ENCODE results near the gene SMURF2. TPM values are rescaled to one million over a fixed set of nuclear protein-coding genes. Genes with fewer than 3 reads are reported as not detected.
A peak's percentile ranks its signal among the peaks of the same experiment; 100 is the strongest.
"Not testable (repeated sequence)": the region's sequence is repeated elsewhere in the genome, so short reads cannot be mapped to it uniquely, and the experiment has no call there.

Gene SMURF2
- total RNA-seq, 2 donors from 2014 or later = 14.1 to 20.0 TPM

DNA sequence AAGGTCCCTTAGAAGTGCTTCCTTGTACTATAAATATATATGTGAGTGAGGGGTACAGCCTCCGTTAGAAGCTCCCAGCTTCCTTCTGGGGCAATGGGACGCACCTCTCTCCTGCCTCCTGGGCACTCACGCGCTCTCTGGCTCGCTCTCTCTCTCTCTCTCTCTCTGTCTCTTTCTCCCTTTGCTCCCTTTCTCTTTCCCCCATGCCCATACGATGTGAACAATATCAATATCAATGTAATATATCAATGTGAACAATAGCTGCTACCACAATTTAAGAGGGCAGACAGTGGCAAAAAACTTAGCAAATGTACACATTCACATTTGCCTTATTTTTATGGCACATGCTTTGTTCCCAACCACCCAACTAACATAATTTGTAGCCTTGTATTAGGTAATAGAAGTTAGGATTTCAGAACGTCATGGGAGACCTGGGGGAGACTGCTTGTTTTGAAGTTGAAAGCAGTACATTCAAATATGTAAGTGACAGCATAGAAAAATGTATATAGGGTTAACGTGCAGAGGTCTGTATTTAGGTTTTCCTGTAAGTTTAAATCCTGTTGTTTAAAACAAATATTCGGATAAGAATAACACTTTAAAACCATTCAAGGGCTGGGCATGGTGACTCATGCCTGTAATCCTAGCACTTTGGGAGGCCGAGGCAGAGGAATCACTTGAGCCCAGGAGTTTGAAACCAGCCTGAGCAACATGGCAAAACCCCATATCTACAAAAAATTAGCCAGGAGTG is 8.9 kb upstream of the SMURF2 start:
- intact Hi-C loops (cut with DNase I, micrococcal nuclease) = not testable (repeated sequence)

DNA sequence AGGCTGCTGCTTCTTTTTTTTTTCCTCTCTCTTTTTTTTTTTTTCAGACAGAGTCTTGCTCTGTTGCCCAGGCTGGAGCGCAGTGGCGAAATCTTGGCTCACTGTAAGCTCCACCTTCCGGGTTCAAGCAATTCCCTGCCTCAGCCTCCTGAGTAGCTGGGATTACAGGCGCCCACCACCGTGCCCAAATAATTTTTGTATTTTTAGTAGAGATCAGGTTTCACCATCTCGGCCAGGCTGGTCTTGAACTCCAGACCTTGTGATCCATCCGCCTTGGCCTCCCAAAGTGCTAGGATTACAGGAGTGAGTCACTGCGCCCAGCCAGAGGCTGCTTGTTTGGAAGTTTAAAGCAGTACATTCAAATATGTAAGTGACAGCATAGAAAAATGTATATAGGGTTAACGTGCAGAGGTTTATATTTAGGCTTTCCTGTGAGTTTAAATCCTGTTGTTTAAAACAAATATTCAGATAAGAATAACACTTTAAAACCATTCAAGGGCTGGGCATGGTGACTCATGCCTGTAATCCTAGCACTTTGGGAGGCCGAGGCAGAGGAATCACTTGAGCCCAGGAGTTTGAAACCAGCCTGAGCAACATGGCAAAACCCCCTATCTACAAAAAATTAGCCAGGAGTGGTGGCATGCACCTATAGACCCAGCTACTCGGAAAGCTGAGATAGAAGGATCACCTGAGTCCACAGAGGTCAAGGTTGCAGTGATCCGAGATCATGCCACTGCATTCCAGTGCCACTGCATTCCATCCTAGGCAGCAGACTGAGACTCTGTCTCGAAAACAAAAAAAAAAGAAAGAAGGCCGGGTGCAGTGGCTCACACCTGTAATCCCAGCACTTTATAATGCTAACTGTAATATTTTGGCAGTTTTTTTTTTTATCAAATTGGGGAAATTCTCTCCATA is 6.0 kb upstream of the SMURF2 start:
- intact Hi-C loops (cut with DNase I, micrococcal nuclease); ATAC-seq; DNase-seq: not testable (repeated sequence)

More for the DNA sequence above, 8.9 kb upstream of the SMURF2 start:
- ATAC-seq, DNase-seq: not testable (repeated sequence)

DNA sequence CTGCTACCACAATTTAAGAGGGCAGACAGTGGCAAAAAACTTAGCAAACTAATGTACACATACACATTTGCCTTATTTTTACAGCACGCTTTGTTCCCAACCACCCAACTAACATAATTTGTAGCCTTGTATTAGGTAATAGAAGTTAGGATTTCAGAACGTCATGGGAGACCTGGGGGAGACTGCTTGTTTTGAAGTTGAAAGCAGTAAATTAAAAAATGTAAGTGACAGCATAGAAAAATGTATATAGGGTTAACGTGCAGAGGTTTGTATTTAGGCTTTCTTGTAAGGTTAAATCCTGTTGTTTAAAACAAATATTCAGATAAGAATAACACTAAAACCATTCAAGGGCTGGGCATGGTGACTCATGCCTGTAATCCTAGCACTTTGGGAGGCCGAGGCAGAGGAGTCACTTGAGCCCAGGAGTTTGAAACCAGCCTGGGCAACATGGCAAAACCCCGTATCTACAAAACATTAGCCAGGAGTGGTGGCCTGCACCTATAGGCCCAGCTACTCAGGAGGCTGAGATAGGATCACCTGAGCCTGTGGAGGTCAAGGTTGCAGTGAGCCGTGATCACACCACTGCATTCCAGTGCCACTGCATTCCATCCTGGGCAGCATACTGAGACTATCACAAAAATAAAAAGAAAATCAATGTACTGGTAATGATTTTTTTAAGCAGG is 2.3 kb upstream of the SMURF2 start:
- intact Hi-C loops (cut with DNase I, micrococcal nuclease); ATAC-seq; DNase-seq: not testable (repeated sequence)

DNA sequence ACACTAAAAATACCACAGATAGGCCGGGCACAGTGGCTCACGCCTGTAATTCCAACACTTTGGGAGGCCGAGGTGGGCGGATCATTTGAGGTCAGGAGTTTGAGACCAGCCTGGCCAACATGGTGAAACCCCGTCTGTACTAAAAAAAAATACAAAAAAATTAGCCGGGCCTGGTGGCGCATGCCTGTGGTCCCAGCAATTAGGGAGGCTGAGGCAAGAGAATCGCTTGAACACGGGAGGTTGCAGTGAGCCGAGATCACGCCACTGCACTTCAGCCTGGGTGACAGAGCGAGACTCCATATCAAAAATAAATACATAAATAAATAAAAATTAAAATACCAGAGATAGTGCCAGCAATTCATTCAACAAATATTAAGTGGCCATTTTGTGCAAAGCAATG is 1.7 kb upstream of the SMURF2 start:
- ATAC-seq; DNase-seq; intact Hi-C loops (cut with DNase I, micrococcal nuclease): not testable (repeated sequence)

DNA sequence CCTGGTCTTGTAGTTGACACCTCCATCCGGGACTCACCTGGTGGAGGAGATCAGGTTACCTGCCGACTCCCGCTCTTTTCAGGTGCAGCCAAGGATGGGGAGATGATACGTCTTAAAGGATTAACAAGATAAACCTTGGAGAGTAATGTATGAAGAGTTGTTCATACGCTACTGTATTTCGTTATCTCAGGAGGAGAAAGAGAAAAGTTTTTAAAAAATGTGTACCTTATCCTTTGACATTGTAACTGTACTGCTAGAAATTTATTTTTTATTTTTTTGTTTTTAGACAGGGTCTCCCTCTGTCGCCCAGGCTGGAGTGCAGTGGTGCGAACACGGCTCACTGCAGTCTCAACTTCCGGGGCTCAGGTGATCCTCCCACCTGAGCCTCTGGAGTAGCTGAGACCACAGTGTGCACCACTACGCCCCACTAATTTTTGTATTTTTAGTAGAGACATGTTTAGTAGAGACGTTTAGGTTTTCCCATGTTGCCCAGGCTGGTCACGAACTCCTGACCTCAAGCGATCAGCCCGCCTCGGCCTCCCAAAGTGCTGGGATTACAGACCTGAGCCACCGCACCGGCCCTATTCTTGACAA is 764 bp upstream of the SMURF2 start:
- DNase-seq = no peak
- peak; percentile 30 for ATAC-seq
- intact Hi-C loops (cut with DNase I, micrococcal nuclease) = no loop called here

DNA sequence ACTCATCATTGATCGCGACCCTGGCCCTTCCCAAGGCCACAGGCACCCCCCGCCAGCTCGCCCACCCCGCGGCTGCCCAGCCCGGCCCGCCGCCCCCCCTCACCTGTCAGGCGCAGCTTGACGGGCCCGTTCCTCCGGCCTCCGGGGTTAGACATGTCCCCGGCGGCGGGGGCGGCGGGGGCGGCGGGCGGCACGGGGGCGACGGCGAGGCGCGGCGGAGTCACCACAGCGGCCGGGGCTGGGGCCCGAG is 456 bp downstream of the SMURF2 start:
- peak; percentile 36 to 60 for DNase-seq
- ATAC-seq = peak; percentile 21
- intact Hi-C loops (cut with DNase I, micrococcal nuclease) = no loop called here

DNA sequence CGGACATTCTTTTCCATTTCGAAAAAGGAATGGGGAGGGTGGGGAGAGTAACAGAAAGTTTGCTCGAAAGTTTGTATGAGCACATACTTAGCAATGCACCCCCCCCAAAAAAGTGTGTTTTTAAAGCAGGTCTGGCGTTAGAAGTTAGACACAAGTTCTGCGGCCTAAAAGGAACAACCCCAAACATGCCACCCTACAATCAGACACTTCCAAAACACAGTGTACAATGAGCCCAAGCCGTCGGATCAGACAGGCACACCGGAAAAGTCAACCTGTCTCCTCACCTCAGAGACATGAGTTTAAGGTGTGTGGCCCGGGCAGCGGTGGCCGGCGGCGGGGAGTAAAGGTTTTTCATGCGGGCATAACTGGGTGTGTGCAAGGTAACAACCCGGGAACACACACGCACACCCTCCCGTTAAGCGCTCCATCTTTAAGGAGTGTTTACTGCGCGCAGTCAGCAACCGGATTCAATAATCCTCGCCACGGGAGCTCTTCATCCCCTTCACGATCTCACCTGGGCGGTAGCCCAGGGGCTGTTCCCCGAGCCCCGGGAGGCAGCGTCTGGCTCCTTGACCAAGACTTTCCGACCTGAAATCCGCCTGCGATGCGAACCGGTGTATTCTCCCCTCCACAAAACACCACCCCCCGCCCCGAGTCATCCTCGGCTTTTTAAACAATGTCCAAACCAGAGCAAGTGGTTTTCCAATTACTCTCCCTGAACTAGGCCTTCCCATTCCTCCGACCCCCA is 955 bp downstream of the SMURF2 start:
- ATAC-seq = peak; percentile 76
- intact Hi-C loops (cut with DNase I, micrococcal nuclease) = not testable (repeated sequence)
- DNase-seq = peak; percentile 42 to 63

DNA sequence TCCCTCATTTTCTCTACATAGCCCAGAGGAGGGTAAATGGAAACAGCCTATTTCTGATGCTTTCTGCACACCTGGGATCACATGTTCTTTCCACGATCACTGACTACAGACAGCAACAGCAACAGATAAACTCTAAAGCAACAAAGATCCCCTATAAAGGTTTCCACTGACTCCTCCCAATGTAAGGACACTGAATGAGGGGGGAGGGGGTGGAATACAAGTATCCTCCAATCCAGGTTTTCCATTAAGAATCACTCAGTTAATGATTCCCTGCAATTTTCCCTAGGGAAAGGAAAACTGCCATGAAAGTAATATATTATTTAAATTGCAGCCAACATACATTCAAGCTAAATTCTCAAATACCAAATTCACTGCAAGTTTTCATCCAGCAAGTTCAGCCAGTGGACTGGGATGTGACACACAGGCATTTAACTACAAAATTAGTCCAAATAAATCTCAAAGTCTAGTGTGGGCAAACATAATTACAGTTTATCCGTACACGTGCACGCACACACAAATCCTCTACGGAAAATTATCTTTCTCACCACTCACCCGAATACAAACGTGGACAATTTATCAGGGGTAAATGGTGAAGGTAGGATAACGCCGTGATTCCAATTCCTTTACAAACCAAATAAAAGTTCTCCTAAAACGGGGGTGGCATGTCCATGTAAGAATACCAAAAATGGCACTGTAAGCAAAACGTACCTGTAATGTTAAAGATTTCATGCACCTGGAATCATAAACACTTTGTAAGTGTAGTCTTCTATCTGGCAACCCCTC is 1.7 kb downstream of the SMURF2 start:
- ATAC-seq; intact Hi-C loops (cut with DNase I, micrococcal nuclease); DNase-seq: not testable (repeated sequence)

DNA sequence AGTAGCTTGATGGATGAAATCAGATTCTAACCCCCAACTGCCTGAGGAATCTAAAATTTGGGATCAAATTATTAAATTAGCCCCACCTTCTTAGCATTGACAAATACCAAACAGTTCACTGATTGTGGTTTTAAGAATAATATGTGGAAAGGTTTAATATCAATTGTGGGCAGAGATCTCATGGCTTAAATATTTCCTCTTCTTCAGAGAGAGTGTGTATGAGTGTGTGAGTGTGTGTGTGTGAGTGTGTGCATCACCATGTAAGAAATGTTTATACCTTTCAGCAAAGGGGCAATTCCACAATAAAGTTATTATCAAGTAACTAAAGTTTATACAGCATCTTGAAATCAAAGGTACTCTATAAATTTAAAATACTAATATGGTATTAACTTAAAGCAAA is 3.2 kb downstream of the SMURF2 start:
- DNase-seq (no peak), ATAC-seq (no peak)
- intact Hi-C loops (cut with DNase I, micrococcal nuclease) = no loop called here

DNA sequence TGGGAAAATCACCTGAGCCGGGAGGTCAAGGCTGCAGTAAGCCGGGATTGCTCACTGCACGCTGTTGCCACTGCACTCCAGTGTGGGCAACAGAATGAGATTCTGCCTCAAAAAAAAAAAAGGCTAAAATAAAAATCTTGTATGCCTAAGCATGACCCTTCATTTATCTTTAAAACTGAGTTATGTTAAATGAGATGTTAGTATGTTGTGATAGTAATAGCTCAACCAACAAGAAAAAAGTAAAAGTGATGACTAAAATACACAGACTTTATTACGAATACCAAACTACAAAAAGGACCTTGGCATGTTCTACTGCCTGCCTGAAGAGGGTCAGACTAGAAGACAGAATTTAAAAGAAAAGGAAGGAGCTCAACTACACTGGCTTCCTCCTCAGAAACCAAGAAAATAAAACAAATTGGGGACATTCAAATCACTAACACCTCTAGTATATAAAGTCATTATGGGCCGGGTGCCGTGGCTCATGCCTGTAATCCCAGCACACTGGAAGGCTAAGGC is 4.4 kb downstream of the SMURF2 start:
- DNase-seq = no peak
- intact Hi-C loops (cut with DNase I, micrococcal nuclease) = no loop called here
- ATAC-seq = no peak

DNA sequence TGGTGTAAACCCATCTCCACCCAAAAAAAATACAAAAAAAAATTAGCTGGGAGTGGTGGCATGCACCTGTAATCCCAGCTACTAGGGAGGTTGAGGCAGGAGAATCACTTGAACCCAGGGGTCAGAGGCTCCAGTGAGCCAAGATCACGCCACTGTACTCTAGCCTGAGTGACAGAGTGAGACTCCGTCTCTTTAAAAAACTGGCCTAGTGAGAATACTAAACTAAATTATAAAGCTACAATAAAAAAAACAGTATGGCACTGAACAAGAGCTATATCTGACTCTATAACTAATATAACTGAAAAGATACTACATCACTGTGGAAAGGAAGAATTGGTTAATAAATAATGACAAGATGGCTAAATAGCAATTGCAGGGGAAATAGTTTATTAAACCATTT is 6.4 kb downstream of the SMURF2 start:
- ATAC-seq (no peak), DNase-seq (no peak)
- intact Hi-C loops (cut with DNase I, micrococcal nuclease) = no loop called here

DNA sequence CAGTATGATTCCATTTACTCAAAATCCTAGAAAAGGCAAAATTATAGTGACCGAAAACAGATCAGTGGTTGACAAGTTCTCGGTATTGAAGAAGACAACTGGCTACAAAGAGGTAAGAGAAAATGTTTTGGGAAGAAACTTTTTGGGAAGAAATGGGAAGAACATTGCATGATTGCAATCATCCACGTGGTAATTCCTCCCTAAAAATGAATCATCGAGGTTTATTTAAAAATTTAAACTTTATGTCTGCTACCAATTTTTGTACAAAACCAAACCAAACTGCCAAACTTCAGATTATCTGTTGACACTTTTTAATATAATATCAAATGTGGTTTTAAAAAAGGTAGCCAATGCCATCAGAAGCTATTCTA is 8.1 kb downstream of the SMURF2 start:
- DNase-seq = no peak
- intact Hi-C loops (cut with DNase I, micrococcal nuclease) = no loop called here
- ATAC-seq = no peak

DNA sequence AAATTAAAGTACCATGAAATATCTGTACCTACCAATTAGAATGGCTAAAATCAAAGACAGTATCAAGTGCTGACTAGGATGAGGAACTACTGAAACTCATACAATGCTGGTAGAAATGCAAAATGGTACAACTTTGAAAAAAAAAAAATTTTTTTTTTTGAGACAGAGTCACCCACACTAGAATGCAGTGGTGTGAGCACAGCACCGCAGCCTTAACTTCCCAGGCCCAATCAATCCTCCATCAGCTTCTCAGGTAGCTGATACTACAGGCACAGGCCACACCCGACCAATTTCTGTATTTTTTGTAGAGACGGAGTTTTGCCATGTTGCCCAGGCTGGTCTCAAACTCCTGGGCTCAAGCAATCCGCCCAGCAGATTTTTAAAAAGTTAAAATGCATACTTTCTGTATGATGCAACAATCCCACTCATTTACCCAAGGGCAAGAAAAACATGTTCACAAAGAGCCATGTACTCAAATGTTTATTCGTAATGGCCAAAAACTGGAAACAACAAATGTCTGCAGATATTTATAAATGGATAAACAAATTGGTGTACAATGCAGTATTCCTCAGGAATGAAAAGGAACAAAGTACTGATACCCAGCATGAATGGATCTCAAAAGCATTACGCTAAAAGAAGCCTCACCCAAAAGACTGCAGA is 8.7 kb downstream of the SMURF2 start:
- no peak for ATAC-seq
- DNase-seq = no peak
- intact Hi-C loops (cut with DNase I, micrococcal nuclease) = no loop called here

DNA sequence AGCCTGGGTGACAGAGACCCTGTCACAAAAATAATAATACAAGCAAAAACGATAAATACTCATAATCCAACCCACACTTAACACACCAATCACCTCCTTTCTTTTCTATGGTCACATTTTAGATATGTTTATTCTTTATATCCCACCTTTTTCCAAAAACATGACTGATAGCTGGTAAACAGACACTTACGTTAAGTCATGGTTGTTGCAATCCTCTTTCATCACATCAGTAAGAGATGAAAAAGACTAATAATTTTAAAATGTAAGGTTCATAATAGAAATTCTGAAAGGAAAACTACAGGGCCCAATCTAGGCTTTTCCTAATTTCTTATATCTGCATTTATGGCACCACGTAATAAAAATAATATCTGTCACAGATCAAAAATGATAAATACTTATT is 10.2 kb downstream of the SMURF2 start:
- DNase-seq (no peak), ATAC-seq (no peak)
- intact Hi-C loops (cut with DNase I, micrococcal nuclease) = no loop called here

DNA sequence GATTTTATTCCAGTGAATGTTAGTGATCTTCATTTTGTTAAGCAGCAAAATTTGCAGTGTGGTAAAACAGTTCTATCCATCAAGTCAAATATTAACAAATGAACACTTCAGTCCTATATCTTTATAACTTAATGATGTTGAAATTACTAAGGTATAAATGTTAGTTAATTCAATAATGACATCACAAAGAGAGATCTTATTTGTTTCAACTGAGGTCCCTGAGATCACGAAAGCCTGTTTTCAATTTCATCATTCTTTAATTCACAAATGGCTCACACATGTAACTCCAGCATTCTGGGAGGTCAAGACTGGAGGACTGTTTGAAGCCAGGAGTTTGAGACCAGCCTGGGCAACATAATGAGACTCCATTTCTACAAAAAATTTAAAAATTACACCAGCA is 13.9 kb downstream of the SMURF2 start:
- ATAC-seq (no peak), DNase-seq (no peak)
- intact Hi-C loops (cut with DNase I, micrococcal nuclease) = loop anchor here in 1 of 2 donors (10.0 kb wide), 2 partner anchors 113 to 233 kb away; no protein-coding TSS in a partner anchor

DNA sequence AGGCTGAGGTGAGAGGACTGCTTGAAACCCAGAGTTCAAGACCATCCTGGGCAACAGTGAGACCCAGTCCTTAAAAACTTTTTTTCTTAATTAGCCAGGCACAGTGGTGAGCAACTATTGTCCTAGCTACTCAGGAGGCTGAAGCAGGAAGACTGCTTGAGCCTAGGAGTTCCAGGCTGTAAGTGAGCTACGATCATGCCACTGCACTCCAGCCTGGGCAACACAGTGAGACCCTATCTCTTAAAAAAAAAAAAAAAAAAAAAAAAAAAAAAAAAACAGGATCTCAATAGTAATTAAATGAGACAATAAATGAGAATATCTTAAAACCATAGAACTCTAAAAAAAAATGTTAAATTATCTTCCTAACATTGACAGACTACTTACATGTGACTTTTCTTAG is 14.3 kb downstream of the SMURF2 start:
- no peak for ATAC-seq
- intact Hi-C loops (cut with DNase I, micrococcal nuclease) = loop anchor here in 1 of 2 donors (10.0 kb wide), 2 partner anchors 113 to 233 kb away; no protein-coding TSS in a partner anchor
- DNase-seq = no peak

DNA sequence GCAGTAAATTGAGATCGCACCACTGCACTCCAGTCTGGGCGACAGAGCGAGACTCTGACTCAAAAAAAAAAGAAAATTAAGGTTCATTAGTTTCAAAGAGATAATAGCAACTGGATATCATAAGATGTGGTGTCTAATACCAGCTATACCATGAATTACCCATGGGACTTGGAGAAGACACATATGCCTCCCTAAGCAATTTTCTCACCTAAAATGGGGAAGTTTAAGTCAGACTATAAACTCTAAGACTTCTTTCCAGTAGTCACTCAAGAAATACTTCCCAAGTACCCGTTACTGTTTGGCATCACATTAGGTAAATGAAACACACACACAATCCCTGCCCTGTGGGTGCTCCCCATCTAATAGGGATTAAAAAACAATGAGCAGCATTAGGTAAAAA is 22.6 kb downstream of the SMURF2 start:
- intact Hi-C loops (cut with DNase I, micrococcal nuclease) = no loop called here
- DNase-seq (no peak), ATAC-seq (no peak)

All from left colon (tissue), 2 donors.